Transverse colon (tissue), 3 donors: ENCODE results near the gene PITX3.

ENCODE experiments used
- CTCF ChIP-seq, 5 experiments: fragments of 200-600 bp in 3 of 5; fragments of 450-650 bp in 2 of 5; sonication (generic) in 3 of 5; IDR thresholded peaks; 1 replicate in 2 of 5; 2 replicates in 3 of 5; pipeline ENCODE4 v1.5.1; 2016 to 2017; ENCODE audit warnings: antibody characterized with exemption in 5 of 5, inconsistent platforms in 3 of 5, mild to moderate bottlenecking in 2 of 5, moderate library complexity in 1 of 5
- EP300 ChIP-seq: sonication (generic); formaldehyde crosslinking; IDR thresholded peaks from one replicate; pipeline ENCODE4 v1.6.1; 2017; ENCODE audit warnings: antibody characterized with exemption, low read depth

- TF ChIP-seq EP300 (no peak), CTCF (IDR thresholded peaks at IDR 0.05) (no peak)
Measured at GRCh38 chr10:102286216-102286615, 44.9 kb upstream of the PITX3 start.
